Measurements from ENCODE around the gene IQSEC1.

The IQSEC1 gene

GRCh38 chr3:13073326-13074005, at the start of gene IQSEC1:
Gene IQSEC1 (minus strand): TSS chr3:13073429. CDS start chr3:13073014, 415 bp downstream.
- Histone ChIP-seq H3K4me1 (ENCODE audit: control insufficient read depth, insufficient read depth, low read length) (no peaks in the 10 kb centered on the region), H3K36me3 (ENCODE audit: control insufficient read depth, insufficient read depth, low read length) (no peaks in the 10 kb centered on the region), H3K4me3 (ENCODE audit: low read length) (no peak within 1 kb of the TSS), H3K9me3 (ENCODE audit: control insufficient read depth, low read length) (no peaks in the 10 kb centered on the region), H3K27me3 (ENCODE audit: control insufficient read depth, insufficient read depth, low read length) (peaks cover 62% of the 10 kb centered on the region), H3K9ac (ENCODE audit: low read length) (no peak within 1 kb of the TSS)

GRCh38 chr3:13122081-13123012, 49.1 kb upstream of the IQSEC1 start:
- H3K36me3 ChIP-seq (ENCODE audit: control insufficient read depth, insufficient read depth, low read length): no peaks in the 10 kb centered on the region

GRCh38 chr3:13121553-13122001, 48.3 kb upstream of the IQSEC1 start:
- no peaks in the 10 kb centered on the region for H3K27me3 ChIP-seq (ENCODE audit: control insufficient read depth, insufficient read depth, low read length)
- no peaks in the 10 kb centered on the region for H3K9me3 ChIP-seq (ENCODE audit: control insufficient read depth, low read length)
- H3K36me3 ChIP-seq (ENCODE audit: control insufficient read depth, insufficient read depth, low read length): no peaks in the 10 kb centered on the region
- no peak overlapping the region for H3K4me3 ChIP-seq (ENCODE audit: low read length)
- no peak overlapping the region for H3K9ac ChIP-seq (ENCODE audit: low read length)
- no peaks in the 10 kb centered on the region for H3K4me1 ChIP-seq (ENCODE audit: control insufficient read depth, insufficient read depth, low read length)

More at GRCh38 chr3:13122081-13123012, 49.1 kb upstream of the IQSEC1 start:
- Histone ChIP-seq H3K27me3 (ENCODE audit: control insufficient read depth, insufficient read depth, low read length) (no peaks in the 10 kb centered on the region), H3K4me3 (ENCODE audit: low read length) (no peak overlapping the region), H3K4me1 (ENCODE audit: control insufficient read depth, insufficient read depth, low read length) (no peaks in the 10 kb centered on the region), H3K9me3 (ENCODE audit: control insufficient read depth, low read length) (no peaks in the 10 kb centered on the region), H3K9ac (ENCODE audit: low read length) (no peak overlapping the region)

- H3K4me1 ChIP-seq (ENCODE audit: control insufficient read depth, insufficient read depth, low read length): no peaks in the 10 kb centered on the region
Observed at GRCh38 chr3:13120928-13121552, 47.8 kb upstream of the IQSEC1 start.

GRCh38 chr3:13120289-13120927, 47.2 kb upstream of the IQSEC1 start:
- no peaks in the 10 kb centered on the region for H3K27me3 ChIP-seq (ENCODE audit: control insufficient read depth, insufficient read depth, low read length)

More at GRCh38 chr3:13120928-13121552, 47.8 kb upstream of the IQSEC1 start:
- Histone ChIP-seq H3K36me3 (ENCODE audit: control insufficient read depth, insufficient read depth, low read length) (no peaks in the 10 kb centered on the region), H3K27me3 (ENCODE audit: control insufficient read depth, insufficient read depth, low read length) (no peaks in the 10 kb centered on the region), H3K9ac (ENCODE audit: low read length) (no peak overlapping the region), H3K9me3 (ENCODE audit: control insufficient read depth, low read length) (no peaks in the 10 kb centered on the region), H3K4me3 (ENCODE audit: low read length) (no peak overlapping the region)

GRCh38 chr3:13119471-13120220, 46.4 kb upstream of the IQSEC1 start:
- H3K9me3 ChIP-seq (ENCODE audit: control insufficient read depth, low read length): no peaks in the 10 kb centered on the region
- H3K9ac ChIP-seq (ENCODE audit: low read length): no peak overlapping the region
- H3K4me3 ChIP-seq (ENCODE audit: low read length): no peak overlapping the region
- H3K4me1 ChIP-seq (ENCODE audit: control insufficient read depth, insufficient read depth, low read length): no peaks in the 10 kb centered on the region
- no peaks in the 10 kb centered on the region for H3K27me3 ChIP-seq (ENCODE audit: control insufficient read depth, insufficient read depth, low read length)
- no peaks in the 10 kb centered on the region for H3K36me3 ChIP-seq (ENCODE audit: control insufficient read depth, insufficient read depth, low read length)

More at GRCh38 chr3:13120289-13120927, 47.2 kb upstream of the IQSEC1 start:
- no peaks in the 10 kb centered on the region for H3K9me3 ChIP-seq (ENCODE audit: control insufficient read depth, low read length)
- no peak overlapping the region for H3K9ac ChIP-seq (ENCODE audit: low read length)
- H3K4me1 ChIP-seq (ENCODE audit: control insufficient read depth, insufficient read depth, low read length): no peaks in the 10 kb centered on the region
- H3K4me3 ChIP-seq (ENCODE audit: low read length): no peak overlapping the region
- H3K36me3 ChIP-seq (ENCODE audit: control insufficient read depth, insufficient read depth, low read length): no peaks in the 10 kb centered on the region

- no peaks in the 10 kb centered on the region for H3K27me3 ChIP-seq (ENCODE audit: control insufficient read depth, insufficient read depth, low read length)
- no peaks in the 10 kb centered on the region for H3K9me3 ChIP-seq (ENCODE audit: control insufficient read depth, low read length)
Observed at GRCh38 chr3:13116426-13116825, 43.2 kb upstream of the IQSEC1 start.

GRCh38 chr3:13115991-13116390, 42.8 kb upstream of the IQSEC1 start:
- Histone ChIP-seq H3K36me3 (ENCODE audit: control insufficient read depth, insufficient read depth, low read length) (no peaks in the 10 kb centered on the region), H3K9ac (ENCODE audit: low read length) (no peak overlapping the region), H3K4me3 (ENCODE audit: low read length) (no peak overlapping the region), H3K9me3 (ENCODE audit: control insufficient read depth, low read length) (no peaks in the 10 kb centered on the region), H3K27me3 (ENCODE audit: control insufficient read depth, insufficient read depth, low read length) (no peaks in the 10 kb centered on the region), H3K4me1 (ENCODE audit: control insufficient read depth, insufficient read depth, low read length) (peaks cover 5% of the 10 kb centered on the region)

More at GRCh38 chr3:13116426-13116825, 43.2 kb upstream of the IQSEC1 start:
- no peak overlapping the region for H3K9ac ChIP-seq (ENCODE audit: low read length)
- H3K36me3 ChIP-seq (ENCODE audit: control insufficient read depth, insufficient read depth, low read length): no peaks in the 10 kb centered on the region
- H3K4me3 ChIP-seq (ENCODE audit: low read length): no peak overlapping the region
- peaks cover 4% of the 10 kb centered on the region for H3K4me1 ChIP-seq (ENCODE audit: control insufficient read depth, insufficient read depth, low read length)

GRCh38 chr3:13115576-13115910, 42.3 kb upstream of the IQSEC1 start:
- Histone ChIP-seq H3K4me1 (ENCODE audit: control insufficient read depth, insufficient read depth, low read length) (peaks cover 5% of the 10 kb centered on the region), H3K4me3 (ENCODE audit: low read length) (no peak overlapping the region), H3K9me3 (ENCODE audit: control insufficient read depth, low read length) (no peaks in the 10 kb centered on the region), H3K27me3 (ENCODE audit: control insufficient read depth, insufficient read depth, low read length) (no peaks in the 10 kb centered on the region), H3K9ac (ENCODE audit: low read length) (no peak overlapping the region), H3K36me3 (ENCODE audit: control insufficient read depth, insufficient read depth, low read length) (no peaks in the 10 kb centered on the region)

GRCh38 chr3:13114811-13115575, 41.8 kb upstream of the IQSEC1 start:
- Histone ChIP-seq H3K27me3 (ENCODE audit: control insufficient read depth, insufficient read depth, low read length) (no peaks in the 10 kb centered on the region), H3K9me3 (ENCODE audit: control insufficient read depth, low read length) (no peaks in the 10 kb centered on the region), H3K4me3 (ENCODE audit: low read length) (no peak overlapping the region), H3K36me3 (ENCODE audit: control insufficient read depth, insufficient read depth, low read length) (no peaks in the 10 kb centered on the region), H3K9ac (ENCODE audit: low read length) (no peak overlapping the region), H3K4me1 (ENCODE audit: control insufficient read depth, insufficient read depth, low read length) (peaks cover 5% of the 10 kb centered on the region)

Measured in mucosa of stomach (tissue), 1 donor.